Skeletal muscle tissue (tissue), 4 donors: Measurements from ENCODE around the gene PALD1. TPM values are rescaled to one million over a fixed set of nuclear protein-coding genes. Genes with fewer than 3 reads are reported as not detected.
"Not testable (repeated sequence)": the region's sequence is repeated elsewhere in the genome, so short reads cannot be mapped to it uniquely, and the experiment has no call there.

ENCODE experiments used
- H3K27ac ChIP-seq: one replicate; pipeline ENCODE4 v1.7.0; 2013; ENCODE audit warnings: mild to moderate bottlenecking, low read depth, low read length, inconsistent platforms
- H3K27me3 ChIP-seq, 3 donors: one replicate each; pipeline ENCODE4 v1.7.0; 2013; ENCODE audit warnings: low read length in 3 of 3; ENCODE audit not compliant: control insufficient read depth in 3 of 3, insufficient read depth in 3 of 3
- H3K36me3 ChIP-seq, 3 donors: one replicate each; pipeline ENCODE4 v1.7.0; 2013; ENCODE audit warnings: low read length in 3 of 3; ENCODE audit not compliant: control insufficient read depth in 3 of 3, insufficient read depth in 3 of 3
- H3K4me1 ChIP-seq, 3 donors: one replicate each; pipeline ENCODE4 v1.7.0; 2013; ENCODE audit warnings: low read length in 3 of 3, mild to moderate bottlenecking in 3 of 3; ENCODE audit not compliant: control insufficient read depth in 3 of 3, insufficient read depth in 3 of 3
- H3K4me3 ChIP-seq, 3 donors: one replicate each; pipeline ENCODE4 v1.7.0; 2013; ENCODE audit warnings: low read length in 3 of 3
- H3K9ac ChIP-seq, 3 donors: one replicate each; pipeline ENCODE4 v1.7.0; 2013; ENCODE audit warnings: low read length in 3 of 3, mild to moderate bottlenecking in 3 of 3, moderate library complexity in 2 of 3, low read depth in 1 of 3
- H3K9me3 ChIP-seq, 3 donors: one replicate each; pipeline ENCODE4 v1.7.0; 2013; ENCODE audit warnings: low read length in 3 of 3; ENCODE audit not compliant: control insufficient read depth in 3 of 3
- total RNA-seq: library from RNA; depleted of rRNA; stranded (reverse); fragments of >200 nt; gene quantifications from one replicate; pipeline ENCODE4 v1.2.3, GENCODE V29; 2014
- donor health status: Osteomylitis.

PALD1 gene
- total RNA-seq, 1 donor from 2014 or later: 15.7 TPM

DNA sequence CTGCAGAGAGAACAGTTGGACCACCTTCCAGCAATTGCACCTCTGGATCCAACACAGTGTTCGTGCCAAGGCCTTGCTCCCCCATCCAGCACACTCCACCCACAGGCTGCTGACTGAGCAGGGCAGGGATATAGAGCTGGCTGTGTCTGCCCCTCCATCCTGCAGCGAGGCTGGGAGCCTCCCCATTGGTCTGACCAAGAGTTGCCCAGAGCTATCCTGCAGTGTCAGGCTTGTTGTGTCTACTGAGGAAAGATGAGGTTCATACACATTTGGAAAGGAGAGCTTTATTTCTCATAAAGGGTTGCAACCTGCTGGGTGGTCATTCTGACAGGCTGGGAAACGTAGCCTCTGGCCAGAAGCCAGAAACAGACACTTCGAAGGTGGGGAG is 96.9 kb downstream of the PALD1 start:
- no peak overlapping the region for H3K9ac ChIP-seq
- no peak overlapping the region for H3K4me3 ChIP-seq
- H3K27me3 ChIP-seq: no peaks in the 10 kb centered on the region
- H3K9me3 ChIP-seq: no peaks in the 10 kb centered on the region
- H3K4me1 ChIP-seq: peaks cover 10 to 15% (median 14%) of the 10 kb centered on the region in 3 donors
- H3K27ac ChIP-seq: no peak overlapping the region
- H3K36me3 ChIP-seq: no peaks in the 10 kb centered on the region

DNA sequence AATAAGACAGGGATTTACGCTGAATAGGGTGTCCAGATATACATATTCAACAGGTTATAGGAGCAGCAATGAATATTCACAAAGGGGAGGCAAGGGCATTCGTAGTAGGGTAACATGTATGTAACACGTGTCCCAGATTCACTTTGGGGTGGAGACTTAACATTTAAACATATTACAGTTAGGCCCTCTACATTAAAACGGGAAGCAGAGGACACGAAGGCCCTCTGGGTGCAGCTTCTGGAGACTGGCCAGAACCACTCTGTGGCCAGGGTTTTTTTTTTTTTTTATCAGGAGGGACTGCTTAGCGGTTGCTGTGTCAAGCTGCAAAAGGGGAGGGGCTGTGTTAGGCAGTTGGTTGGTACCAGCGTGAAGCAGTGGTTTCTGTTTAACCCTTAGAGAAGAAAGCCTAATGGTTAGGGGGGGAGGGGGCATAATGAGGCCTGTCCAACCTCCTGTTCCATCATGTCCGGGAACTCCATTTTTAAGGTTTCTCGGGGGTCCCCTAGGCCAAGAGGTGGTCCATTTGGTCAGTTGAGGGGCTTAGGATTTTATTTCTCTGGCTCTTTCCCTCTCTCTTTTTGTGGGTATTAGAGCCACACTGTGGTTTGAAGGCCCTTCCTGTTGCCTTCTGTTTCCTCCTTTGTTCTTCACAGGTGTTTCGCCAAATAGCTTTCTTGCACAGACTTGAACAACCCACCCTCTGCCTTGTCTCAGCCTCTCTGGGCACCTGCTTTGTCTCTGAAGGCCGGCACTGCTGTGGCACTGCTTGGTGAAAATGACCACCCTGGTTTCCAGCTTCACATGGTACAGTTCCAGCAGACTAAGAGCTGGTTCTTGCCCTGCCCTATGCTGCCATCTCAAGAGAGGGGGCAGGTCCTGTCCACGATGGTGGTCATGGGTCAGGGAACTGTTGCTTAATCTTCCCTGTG is 97.6 kb downstream of the PALD1 start:
- Histone ChIP-seq H3K4me3 (peak overlapping the region in 1 of 3 donors; percentile 38), H3K9me3 (no peaks in the 10 kb centered on the region), H3K27ac (no peak overlapping the region), H3K36me3 (no peaks in the 10 kb centered on the region), H3K9ac (peak overlapping the region in 2 of 3 donors; percentile 40 to 47), H3K4me1 (peaks cover 10 to 15% (median 14%) of the 10 kb centered on the region in 3 donors), H3K27me3 (no peaks in the 10 kb centered on the region)

DNA sequence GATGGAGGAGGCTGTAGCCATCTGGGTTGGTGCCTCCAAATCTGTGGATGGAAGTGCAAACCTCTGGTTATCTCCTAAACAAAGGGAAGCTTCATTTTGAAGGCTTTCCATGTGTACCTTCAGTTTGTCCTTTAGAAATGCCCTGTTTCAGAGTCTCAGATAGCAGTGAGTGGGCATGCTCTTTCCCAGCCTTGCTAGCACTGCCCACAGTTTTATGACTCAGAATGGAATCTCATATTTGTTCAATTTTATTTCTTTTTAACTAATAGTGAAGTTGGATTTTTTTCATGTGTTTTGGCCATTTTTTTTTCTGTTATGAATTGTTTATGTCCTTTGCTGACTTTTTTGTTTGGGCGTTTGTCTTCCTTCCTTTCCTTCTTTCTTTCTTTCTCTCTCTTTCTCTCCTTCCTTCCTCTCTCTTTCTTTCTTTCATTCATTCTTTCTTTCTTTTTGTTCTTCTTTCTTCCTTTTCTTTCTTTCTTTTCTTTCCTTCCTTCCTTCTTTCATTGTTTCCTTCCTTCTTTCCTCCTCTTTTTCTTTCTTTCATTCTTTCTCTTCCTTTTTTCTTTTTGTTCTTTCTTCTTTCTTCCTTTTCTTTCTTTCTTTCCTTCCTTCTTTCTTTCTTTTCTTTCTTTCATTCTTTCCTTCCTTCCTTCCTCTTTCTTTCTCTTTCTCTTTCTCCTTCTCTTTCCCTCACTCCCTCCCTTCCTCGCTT is 98.4 kb downstream of the PALD1 start:
- Histone ChIP-seq H3K9me3 (no peaks in the 10 kb centered on the region), H3K4me1 (peaks cover 10 to 15% (median 14%) of the 10 kb centered on the region in 3 donors), H3K9ac (no peak overlapping the region), H3K27ac (no peak overlapping the region), H3K36me3 (no peaks in the 10 kb centered on the region), H3K27me3 (no peaks in the 10 kb centered on the region), H3K4me3 (no peak overlapping the region)

DNA sequence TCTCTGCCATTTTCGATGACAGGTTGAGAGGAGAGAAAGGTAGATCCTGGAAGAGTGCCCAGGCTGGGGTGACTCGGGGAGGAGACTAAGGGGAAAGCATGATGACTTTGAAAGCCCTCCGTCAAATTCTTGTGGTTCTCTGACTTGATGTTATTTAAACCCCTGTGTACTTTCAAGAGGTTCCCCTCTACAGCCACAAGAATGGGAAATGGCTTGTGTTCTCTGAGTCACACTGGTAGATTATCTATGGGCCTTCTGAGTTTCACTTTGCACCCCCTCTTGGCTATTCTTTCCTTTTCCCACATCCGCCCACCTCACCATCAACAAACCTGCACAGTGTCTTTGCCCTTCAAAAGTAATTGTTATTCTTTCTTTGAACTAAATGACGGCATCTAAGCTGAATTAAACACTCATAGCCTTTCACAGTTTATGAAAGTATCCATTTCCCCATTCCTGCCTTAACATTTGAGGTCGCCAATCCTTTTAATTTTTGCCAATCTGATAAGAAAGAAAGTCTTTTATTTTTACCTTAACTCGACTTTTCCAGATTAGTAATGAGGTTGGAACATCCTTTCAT is 99.9 kb downstream of the PALD1 start:
- Histone ChIP-seq H3K4me1 (peaks cover 12 to 15% (median 14%) of the 10 kb centered on the region in 3 donors), H3K27me3 (no peaks in the 10 kb centered on the region), H3K9me3 (no peaks in the 10 kb centered on the region), H3K9ac (no peak overlapping the region), H3K4me3 (no peak overlapping the region), H3K36me3 (no peaks in the 10 kb centered on the region), H3K27ac (no peak overlapping the region)

DNA sequence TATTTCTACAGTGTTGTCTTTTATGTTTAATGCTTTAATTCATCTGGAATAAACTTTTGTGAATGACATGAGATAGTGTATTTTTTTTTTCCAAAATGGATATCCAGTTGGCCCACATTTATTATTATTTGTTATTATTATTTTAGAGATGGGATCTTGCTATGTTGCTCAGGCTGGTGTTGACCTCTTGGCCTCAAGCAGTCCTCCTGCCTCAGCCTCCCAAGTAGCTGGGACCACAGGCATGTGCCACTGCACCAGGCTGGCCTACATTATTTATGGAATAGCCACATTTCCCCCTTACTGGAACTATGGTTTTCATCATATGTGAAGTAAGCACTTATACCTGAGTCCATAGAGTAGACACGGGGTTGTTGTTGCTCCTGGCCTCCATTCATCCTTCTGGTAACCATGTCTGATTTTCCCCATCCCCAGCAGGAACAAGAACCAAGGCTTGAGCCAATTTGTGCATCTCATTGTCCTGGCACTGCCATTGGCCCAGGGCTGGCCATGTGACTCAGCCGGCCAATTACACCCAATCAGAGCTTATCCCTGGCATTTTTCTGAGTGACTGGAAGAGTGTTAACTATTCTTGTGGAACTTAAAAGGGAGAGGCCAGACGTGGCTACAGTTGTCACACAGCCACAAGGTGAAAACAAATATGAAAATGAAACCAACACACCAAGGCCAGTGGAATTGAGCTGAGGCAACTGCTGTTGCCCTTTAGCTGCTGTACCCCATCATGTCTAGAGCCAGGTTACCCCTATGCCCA is 100.9 kb downstream of the PALD1 start:
- Histone ChIP-seq H3K4me3 (no peak overlapping the region), H3K9ac (no peak overlapping the region), H3K36me3 (no peaks in the 10 kb centered on the region), H3K4me1 (peaks cover 14 to 16% (median 15%) of the 10 kb centered on the region in 3 donors), H3K27me3 (no peaks in the 10 kb centered on the region), H3K27ac (no peak overlapping the region), H3K9me3 (no peaks in the 10 kb centered on the region)

DNA sequence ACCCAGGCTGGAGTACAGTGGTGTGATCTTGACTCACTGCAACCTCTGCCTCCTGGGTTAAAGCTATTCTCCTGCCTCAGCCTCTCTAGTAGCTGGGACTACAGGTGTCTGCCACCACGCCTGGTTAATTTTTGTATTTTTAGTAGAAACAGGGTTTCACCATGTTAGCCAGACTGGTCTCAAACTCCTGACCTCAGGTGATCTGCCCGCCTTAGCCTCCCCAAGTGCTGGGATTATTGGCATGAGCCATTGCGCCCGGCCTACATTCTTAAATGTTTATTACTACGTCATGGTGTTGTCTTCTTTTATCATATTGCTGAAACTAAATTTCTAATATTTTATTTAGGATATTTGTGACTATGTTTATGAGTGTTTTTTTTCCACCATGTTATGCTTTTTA is 102.6 kb downstream of the PALD1 start:
- not testable (repeated sequence) for H3K27me3 ChIP-seq, H3K9me3 ChIP-seq, H3K9ac ChIP-seq, H3K27ac ChIP-seq, H3K36me3 ChIP-seq, H3K4me3 ChIP-seq
- peaks cover 5 to 16% (median 14%) of the 10 kb centered on the region in 3 donors for H3K4me1 ChIP-seq

DNA sequence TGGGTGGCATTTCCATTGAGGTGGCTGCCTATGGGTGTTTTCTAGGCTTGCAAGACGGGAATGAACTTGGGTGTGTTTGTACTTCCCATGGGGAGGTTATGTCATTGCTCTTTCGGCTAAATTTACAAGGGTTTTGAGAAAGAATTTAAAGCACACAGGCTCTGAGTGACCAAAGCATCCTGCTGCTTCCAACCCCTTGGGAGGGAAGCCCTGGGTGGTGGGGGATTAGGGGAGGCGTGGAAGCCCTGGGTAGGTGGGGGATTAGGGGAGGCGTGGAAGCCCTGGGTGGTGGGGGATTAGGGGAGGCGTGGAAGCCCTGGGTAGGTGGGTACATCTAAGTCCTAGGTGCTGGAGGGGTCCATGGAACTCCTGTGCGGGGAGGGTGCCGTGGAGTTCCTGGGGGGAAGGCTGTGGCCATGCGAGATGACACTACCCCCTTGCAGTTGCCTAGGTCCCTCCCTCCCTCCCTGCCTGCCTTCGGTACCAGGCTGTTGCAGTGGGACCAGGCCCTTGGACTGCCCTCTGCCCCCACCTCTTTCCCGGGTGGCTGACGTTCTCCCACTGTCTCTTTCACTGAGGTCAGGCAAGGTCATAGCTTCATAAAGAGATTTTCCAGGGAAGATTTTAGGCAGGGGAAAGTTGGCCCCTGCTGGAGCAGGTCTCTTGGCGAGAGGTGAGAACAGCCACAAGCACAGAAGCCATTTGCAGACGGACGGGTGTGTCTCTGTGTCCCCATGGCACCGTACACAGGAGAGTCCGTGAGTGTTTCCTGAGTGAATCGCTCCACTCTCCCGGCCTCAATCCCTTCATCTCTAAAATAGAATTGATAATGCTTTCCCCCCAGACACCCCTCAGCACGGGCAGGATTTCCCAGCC is 104.5 kb downstream of the PALD1 start:
- H3K27me3 ChIP-seq: peaks cover 0 to 3% (median 0%) of the 10 kb centered on the region in 3 donors
- H3K4me1 ChIP-seq: peaks cover 0 to 12% (median 8%) of the 10 kb centered on the region in 3 donors
- H3K36me3 ChIP-seq: no peaks in the 10 kb centered on the region
- no peaks in the 10 kb centered on the region for H3K9me3 ChIP-seq
- H3K9ac ChIP-seq: no peak overlapping the region
- no peak overlapping the region for H3K27ac ChIP-seq
- no peak overlapping the region for H3K4me3 ChIP-seq

DNA sequence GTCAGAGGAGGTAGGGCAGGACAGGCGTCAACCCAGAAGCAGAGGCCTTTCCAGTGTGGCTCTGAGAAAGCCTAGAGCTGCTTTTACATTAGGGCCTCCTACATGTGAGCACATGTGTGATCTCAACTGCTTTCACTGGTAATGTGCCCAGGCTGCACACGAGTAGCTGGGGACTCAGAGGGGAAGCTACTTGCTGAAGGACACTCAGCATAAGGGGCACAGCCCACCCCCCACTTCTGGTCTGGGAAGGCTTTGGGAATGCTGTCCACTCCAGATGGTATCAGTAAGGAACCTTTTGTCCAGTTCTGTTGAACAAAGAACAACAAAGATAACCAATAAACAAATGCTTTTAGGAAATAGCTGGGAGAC is 105.1 kb downstream of the PALD1 start:
- no peaks in the 10 kb centered on the region for H3K9me3 ChIP-seq
- no peak overlapping the region for H3K9ac ChIP-seq
- H3K4me1 ChIP-seq: peaks cover 0 to 12% (median 8%) of the 10 kb centered on the region in 3 donors
- no peak overlapping the region for H3K4me3 ChIP-seq
- H3K27ac ChIP-seq: no peak overlapping the region
- peaks cover 0 to 5% (median 3%) of the 10 kb centered on the region in 3 donors for H3K27me3 ChIP-seq
- no peaks in the 10 kb centered on the region for H3K36me3 ChIP-seq

DNA sequence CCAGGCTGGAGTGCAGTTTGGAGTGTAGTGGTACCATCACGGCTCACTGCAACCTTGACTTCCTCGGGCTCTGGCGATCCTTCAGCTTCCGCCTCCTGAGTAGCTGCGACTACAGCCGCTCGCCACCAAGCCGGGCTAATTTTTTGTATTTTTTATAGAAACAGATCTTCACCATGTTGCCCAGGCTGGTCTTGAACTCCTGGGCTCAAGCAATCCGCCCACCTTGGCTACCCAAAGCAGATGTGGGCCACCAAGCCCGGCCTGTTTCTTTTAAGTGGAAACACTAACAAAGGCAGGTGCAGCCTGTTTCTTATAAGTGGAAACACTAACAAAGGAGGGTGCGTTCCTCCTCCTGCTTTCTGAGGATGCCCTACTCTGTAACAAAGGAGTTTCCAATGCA is 105.8 kb downstream of the PALD1 start:
- Histone ChIP-seq H3K4me1 (peaks cover 4 to 14% (median 8%) of the 10 kb centered on the region in 3 donors), H3K27me3 (peaks cover 0 to 10% (median 3%) of the 10 kb centered on the region in 3 donors), H3K27ac (no peak overlapping the region), H3K4me3 (no peak overlapping the region), H3K36me3 (no peaks in the 10 kb centered on the region), H3K9ac (no peak overlapping the region), H3K9me3 (no peaks in the 10 kb centered on the region)
